ENCODE results near the gene KANSL1.

Gene KANSL1

GRCh38 chr17:46074540-46074939, 118.7 kb downstream of the KANSL1 start:
- DNase-seq (ENCODE audit: low read depth, low spot score), result no peak

GRCh38 chr17:46072998-46073397, 120.2 kb downstream of the KANSL1 start:
- no peak for DNase-seq (ENCODE audit: low read depth, low spot score)

GRCh38 chr17:46071796-46072195, 121.4 kb downstream of the KANSL1 start:
- no peak for DNase-seq (ENCODE audit: low read depth, low spot score)

- no peak for DNase-seq (ENCODE audit: low read depth, low spot score)
These were observed 128.8 kb downstream of the KANSL1 start for GRCh38 chr17:46064460-46064859.

- DNase-seq (ENCODE audit: low read depth, low spot score), result no peak
These were observed 130.0 kb downstream of the KANSL1 start for GRCh38 chr17:46063241-46063640.

- DNase-seq (ENCODE audit: low read depth, low spot score), result no peak
These were observed 131.8 kb downstream of the KANSL1 start for GRCh38 chr17:46061435-46061834.

GRCh38 chr17:46060461-46060860, 132.8 kb downstream of the KANSL1 start:
- no peak for DNase-seq (ENCODE audit: low read depth, low spot score)

GRCh38 chr17:46059486-46059885, 133.7 kb downstream of the KANSL1 start:
- DNase-seq (ENCODE audit: low read depth, low spot score), result no peak

GRCh38 chr17:46057366-46057765, 135.9 kb downstream of the KANSL1 start:
- DNase-seq (ENCODE audit: low read depth, low spot score), result no peak

- no peak for DNase-seq (ENCODE audit: low read depth, low spot score)
These were observed 136.4 kb downstream of the KANSL1 start for GRCh38 chr17:46056800-46057304.

- DNase-seq (ENCODE audit: low read depth, low spot score), result no peak
These were observed 139.2 kb downstream of the KANSL1 start for GRCh38 chr17:46053911-46054534.

- DNase-seq (ENCODE audit: low read depth, low spot score), result no peak
These were observed 143.6 kb downstream of the KANSL1 start for GRCh38 chr17:46049656-46050055.

GRCh38 chr17:46047856-46048255, 145.4 kb downstream of the KANSL1 start:
- no peak for DNase-seq (ENCODE audit: low read depth, low spot score)

- no peak for DNase-seq (ENCODE audit: low read depth, low spot score)
These were observed 145.8 kb downstream of the KANSL1 start for GRCh38 chr17:46047398-46047797.

GRCh38 chr17:46046957-46047356, 146.3 kb downstream of the KANSL1 start:
- DNase-seq (ENCODE audit: low read depth, low spot score), result no peak

GRCh38 chr17:46045639-46046038, 147.6 kb downstream of the KANSL1 start:
- DNase-seq (ENCODE audit: low read depth, low spot score), result no peak

GRCh38 chr17:46044989-46045388, 148.2 kb downstream of the KANSL1 start:
- no peak for DNase-seq (ENCODE audit: low read depth, low spot score)

GRCh38 chr17:46044286-46044928, 148.8 kb downstream of the KANSL1 start:
- peak; percentile 63 for DNase-seq (ENCODE audit: low read depth, low spot score)

- no peak for DNase-seq (ENCODE audit: low read depth, low spot score)
These were observed 149.6 kb downstream of the KANSL1 start for GRCh38 chr17:46043606-46044005.

GRCh38 chr17:46042925-46043324, 150.3 kb downstream of the KANSL1 start:
- no peak for DNase-seq (ENCODE audit: low read depth, low spot score)

- DNase-seq (ENCODE audit: low read depth, low spot score), result no peak
These were observed 151.0 kb downstream of the KANSL1 start for GRCh38 chr17:46042246-46042645.

- DNase-seq (ENCODE audit: low read depth, low spot score), result no peak
These were observed 153.5 kb downstream of the KANSL1 start for GRCh38 chr17:46039592-46040186.

GRCh38 chr17:46038937-46039336, 154.3 kb downstream of the KANSL1 start:
- no peak for DNase-seq (ENCODE audit: low read depth, low spot score)

All from iPS DF 19.7 (cell line).